ENCODE results near the gene IGF2. TPM values are rescaled to one million over a fixed set of nuclear protein-coding genes. Genes with fewer than 3 reads are reported as not detected.

Gene IGF2
- total RNA-seq, 2 experiments from 2014 or later = 0.07 to 0.08 TPM

DNA sequence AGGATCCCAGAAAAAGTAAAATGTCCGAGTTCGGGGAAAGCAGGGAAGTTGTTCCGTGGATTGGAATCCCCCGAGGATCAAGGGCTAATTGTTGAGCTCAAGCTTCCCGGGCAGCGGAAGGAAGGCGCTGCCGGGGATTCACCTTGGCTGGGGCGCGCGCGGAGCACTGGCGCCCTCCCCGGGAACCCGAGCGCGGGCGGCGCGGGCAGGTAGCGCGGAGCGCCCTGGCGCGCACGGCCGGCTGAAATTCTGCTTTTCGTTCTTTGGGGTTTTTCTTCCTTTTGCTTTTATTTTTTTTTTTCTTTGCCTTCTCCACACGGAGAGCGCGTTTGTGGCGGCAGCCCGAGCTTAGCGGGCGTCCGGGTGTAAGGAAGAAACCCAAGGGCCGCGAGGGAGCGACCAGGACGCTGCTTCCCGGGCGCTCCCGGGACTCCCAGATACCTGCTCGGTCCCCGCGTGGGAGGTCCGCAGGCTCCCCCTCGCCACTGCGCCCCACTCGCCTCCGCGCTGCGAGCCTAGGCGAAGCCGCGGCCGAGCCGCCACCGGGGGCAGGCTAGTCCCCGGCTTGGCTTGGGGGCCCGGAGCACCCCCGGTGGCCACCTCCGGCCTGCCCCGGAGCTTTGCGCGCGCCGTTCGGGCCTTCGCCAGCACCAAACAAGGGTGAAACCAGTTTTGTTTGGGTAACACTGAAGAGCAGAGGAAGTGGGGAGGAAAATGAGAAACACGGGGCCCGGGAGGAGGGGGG is 4.8 kb upstream of the IGF2 start:
- H3K27ac Mint-ChIP-seq = no peak overlapping the region
- H3K4me3 Mint-ChIP-seq = no peak overlapping the region
- H3K4me1 Mint-ChIP-seq = peaks cover 9% of the 10 kb centered on the region
- ChIA-PET CTCF (interaction anchor here (0.7 kb wide), 1 partner anchor 10 kb away, joined by 3 read pairs; no protein-coding TSS in a partner anchor), POLR2A (no interaction called here)
- no peak for DNase-seq
- H3K36me3 Mint-ChIP-seq (ENCODE audit: low read depth) = no peaks in the 10 kb centered on the region
- H3K9me3 Mint-ChIP-seq = no peaks in the 10 kb centered on the region
- H3K27me3 Mint-ChIP-seq = peaks cover 74% of the 10 kb centered on the region

DNA sequence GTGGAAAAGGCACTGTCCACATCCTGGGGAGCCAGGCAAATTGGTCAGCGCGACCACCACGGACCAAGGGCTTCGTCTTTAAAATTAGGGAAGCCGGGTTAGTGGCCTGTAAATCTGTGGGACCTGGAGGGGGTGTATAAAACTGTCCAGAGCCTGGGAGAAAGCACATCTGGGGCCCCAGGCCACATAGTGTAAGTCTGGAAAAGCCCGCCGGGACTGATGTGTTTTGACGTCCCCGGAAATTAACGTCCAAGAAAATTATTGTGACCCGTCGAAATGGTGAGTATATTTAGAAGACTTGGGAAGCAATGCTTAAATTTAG is 4.2 kb upstream of the IGF2 start:
- CTCF ChIA-PET = interaction anchor here (0.6 to 1.4 kb wide), 4 partner anchors 10 to 462 kb away, joined by 3 read pairs; no protein-coding TSS in a partner anchor
- peaks cover 9% of the 10 kb centered on the region for H3K4me1 Mint-ChIP-seq

DNA sequence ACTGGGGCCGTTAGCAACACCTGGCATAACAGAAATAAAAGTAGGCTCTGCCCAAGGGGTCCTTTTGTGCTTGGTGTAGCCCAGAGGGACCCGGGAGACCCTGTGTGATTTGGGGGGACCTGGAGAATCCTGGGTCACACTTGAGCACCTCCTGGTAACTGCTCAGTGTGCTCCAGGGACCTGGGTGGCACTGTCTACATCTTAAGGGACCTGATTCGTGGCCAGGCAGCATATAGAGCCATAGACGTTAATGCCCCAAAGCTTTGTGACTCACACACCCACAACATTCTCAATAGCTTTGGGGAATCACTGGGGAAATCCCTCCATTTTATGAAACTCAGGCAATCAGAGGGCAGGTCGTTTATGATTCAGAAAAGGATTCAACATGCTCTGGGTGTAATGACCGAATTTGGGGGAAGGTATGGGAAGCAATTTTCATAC is 3.6 kb upstream of the IGF2 start:
- no peak for DNase-seq
- CTCF ChIA-PET = interaction anchor here (0.6 to 1.4 kb wide), 3 partner anchors 106 to 462 kb away, joined by 3 read pairs; no protein-coding TSS in a partner anchor
- Mint-ChIP-seq H3K4me1 (peaks cover 11% of the 10 kb centered on the region), H3K27ac (peak overlapping the region; percentile 17), H3K36me3 (ENCODE audit: low read depth) (no peaks in the 10 kb centered on the region), H3K4me3 (no peak overlapping the region), H3K9me3 (no peaks in the 10 kb centered on the region), H3K27me3 (peaks cover 66% of the 10 kb centered on the region)
- POLR2A ChIA-PET = no interaction called here

More for the DNA sequence above, 4.2 kb upstream of the IGF2 start:
- peaks cover 70% of the 10 kb centered on the region for H3K27me3 Mint-ChIP-seq
- no peak for DNase-seq
- no peak overlapping the region for H3K27ac Mint-ChIP-seq
- no peaks in the 10 kb centered on the region for H3K9me3 Mint-ChIP-seq
- no peaks in the 10 kb centered on the region for H3K36me3 Mint-ChIP-seq (ENCODE audit: low read depth)
- POLR2A ChIA-PET = no interaction called here
- no peak overlapping the region for H3K4me3 Mint-ChIP-seq

DNA sequence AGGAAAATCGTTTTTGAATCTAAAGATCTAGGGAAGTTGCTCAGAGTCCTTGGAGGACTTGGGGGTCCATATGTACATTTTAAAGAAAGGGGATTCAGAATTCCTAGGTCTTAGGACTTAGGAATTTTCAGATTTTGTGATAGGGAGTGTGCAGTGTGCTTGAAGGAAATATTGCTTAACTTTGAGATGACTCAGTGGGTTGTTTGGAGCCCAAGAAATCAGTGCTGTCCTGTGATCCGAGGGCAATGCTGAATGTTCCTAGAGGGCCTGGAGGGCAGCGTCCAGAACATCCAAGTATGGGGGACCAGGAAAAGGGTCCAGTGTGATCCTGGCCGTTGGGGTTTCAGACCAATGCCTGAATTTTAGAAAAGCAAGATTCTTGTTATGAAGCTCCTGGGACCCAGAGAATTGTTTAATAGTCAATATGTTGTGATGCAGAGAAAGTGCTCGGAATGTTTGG is 3.1 kb upstream of the IGF2 start:
- peaks cover 11% of the 10 kb centered on the region for H3K4me1 Mint-ChIP-seq
- H3K36me3 Mint-ChIP-seq (ENCODE audit: low read depth) = no peaks in the 10 kb centered on the region
- no peak overlapping the region for H3K27ac Mint-ChIP-seq
- DNase-seq = no peak
- CTCF ChIA-PET = interaction anchor here (1.3 to 1.4 kb wide), 3 partner anchors 106 to 449 kb away, joined by 3 read pairs; no protein-coding TSS in a partner anchor
- H3K27me3 Mint-ChIP-seq = peaks cover 70% of the 10 kb centered on the region
- H3K9me3 Mint-ChIP-seq = no peaks in the 10 kb centered on the region
- H3K4me3 Mint-ChIP-seq = no peak overlapping the region
- POLR2A ChIA-PET = no interaction called here

DNA sequence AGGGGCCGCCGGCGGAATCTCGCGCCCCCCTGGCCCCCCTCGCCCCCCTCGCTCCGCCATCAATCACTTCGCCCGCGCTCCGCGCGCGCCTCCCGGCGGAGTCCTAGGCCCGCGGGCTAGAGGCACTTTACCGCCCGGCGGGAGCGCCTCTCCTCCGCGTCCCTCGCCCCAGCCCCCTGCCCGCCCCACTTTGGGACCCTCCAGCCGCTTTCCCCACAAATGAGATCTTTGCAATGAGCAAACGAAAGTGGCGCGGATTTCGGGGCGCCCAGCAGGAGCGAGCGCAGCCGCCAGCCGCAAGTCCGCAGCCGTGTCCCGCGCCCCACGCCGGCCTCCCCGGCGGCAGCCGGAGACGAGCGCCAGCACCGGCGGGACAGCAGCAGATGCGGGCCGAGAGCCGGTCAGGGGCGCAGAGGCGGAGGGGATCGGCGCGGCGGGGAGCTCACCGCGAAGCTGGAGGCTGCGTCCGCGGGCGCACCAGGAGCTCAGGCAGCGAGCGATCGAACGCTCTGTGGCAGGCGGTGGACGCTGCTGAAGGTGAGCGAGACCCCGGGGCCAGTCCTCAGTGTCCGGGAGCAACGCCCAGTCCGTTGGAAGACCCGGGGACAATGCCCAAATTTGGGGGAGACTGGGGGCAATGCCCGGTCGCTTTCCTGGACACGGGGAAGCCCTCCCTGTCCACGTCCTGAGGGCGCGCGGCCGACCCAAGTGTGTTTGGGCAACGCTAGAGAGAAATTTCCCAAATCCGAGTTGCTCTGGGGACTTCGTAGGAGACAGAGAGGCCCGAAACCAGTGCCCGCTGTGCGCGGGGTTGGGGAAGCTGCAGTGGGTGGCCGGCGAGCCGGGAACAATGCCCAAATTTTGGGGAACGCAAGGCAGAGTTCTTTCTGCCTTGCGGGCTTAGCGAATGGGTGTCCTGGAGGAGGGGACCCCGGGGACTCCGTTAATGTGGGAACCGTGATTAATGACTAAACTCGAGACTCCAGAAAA is 1.5 kb upstream of the IGF2 start:
- ChIA-PET CTCF (interaction anchor here (1.3 to 1.7 kb wide), 2 partner anchors 25 to 447 kb away, joined by 3 to 5 read pairs; no protein-coding TSS in a partner anchor), POLR2A (interaction anchor here (0.6 kb wide), 1 partner anchor 9 kb away, joined by 3 read pairs; no protein-coding TSS in a partner anchor)
- Mint-ChIP-seq H3K4me3 (peak overlapping the region; percentile 10), H3K27ac (peak overlapping the region; percentile 21), H3K27me3 (peaks cover 69% of the 10 kb centered on the region), H3K36me3 (ENCODE audit: low read depth) (no peaks in the 10 kb centered on the region), H3K4me1 (peaks cover 11% of the 10 kb centered on the region), H3K9me3 (no peaks in the 10 kb centered on the region)
- DNase-seq = no peak

DNA sequence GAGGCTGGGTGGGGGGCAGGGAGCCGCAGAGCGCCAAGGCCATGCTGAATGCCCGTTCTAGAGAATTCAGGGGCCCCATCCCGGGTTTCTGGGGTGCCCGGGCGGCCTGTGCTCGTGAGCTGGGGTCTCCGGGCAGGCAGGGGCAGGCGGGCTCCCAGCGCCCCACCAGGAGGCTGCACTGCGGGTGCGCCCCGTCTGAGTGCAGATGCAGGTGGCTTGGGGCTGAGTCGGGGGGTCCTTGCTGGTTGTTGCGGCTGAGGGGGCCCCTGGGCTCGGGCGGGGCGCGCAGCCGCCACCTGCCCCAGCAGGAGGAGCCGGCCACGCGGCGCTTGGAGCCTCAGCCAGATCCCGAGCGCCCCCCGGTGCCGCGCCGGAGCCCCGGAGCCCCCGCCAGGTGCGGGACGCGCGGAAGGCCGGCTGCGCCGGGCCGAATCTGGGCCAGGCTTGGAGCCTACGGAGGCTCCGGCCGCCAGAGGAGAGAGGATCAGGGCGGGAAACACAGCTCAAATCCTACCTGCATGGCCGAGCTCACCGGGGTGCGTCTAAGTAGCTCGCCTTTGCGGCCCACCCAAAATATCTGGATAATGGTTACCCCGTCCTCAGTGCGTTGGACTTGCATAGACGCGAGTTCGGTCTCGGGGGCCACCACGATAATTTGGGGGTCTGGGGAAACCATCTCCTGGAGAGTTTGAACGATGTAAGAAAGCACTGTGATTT is 590 bp upstream of the IGF2 start:
- Mint-ChIP-seq H3K9me3 (no peaks in the 10 kb centered on the region), H3K4me3 (no peak overlapping the region), H3K36me3 (ENCODE audit: low read depth) (no peaks in the 10 kb centered on the region), H3K4me1 (peaks cover 11% of the 10 kb centered on the region), H3K27ac (no peak overlapping the region), H3K27me3 (peaks cover 65% of the 10 kb centered on the region)
- CTCF ChIA-PET = interaction anchor here (1.3 to 1.7 kb wide), 2 partner anchors 12 to 24 kb away, joined by 4 to 5 read pairs; no protein-coding TSS in a partner anchor
- POLR2A ChIA-PET = no interaction called here
- DNase-seq = no peak

DNA sequence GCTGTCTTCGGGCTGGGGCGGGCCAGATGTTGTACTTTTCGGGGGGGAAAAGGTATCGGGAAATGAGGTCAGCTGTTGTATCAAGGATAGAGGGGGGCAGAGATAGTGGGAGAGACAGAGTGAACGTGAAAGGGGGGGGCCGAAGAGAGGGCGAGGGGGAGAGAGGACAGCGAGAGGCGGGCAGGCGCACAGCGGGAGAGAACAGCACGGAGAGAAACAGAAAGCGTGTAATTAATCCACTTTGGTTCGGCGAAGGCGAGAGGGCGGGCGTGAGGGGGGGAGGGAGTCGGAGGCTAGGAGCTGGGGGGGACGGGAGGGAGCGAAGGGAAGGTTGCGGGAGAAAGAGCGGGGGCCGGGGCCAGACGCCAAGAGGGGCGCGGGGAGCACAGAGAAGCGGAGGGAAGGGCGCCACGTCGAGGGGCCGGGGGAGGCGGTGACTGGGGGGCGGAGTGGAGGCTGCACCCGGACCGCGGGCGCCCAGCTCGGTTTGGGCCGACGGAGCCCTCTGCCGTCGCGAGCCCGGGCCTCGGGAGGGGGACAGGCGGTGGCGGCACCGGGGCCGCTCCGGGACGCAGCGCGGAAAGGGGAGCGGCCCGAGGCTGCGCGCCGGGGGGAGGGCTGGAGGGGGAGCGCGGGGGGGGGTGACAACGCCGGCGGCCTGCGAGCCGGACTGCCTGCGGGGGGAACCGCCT is 612 bp downstream of the IGF2 start:
- Mint-ChIP-seq H3K4me1 (peaks cover 10% of the 10 kb centered on the region), H3K27ac (no peak overlapping the region), H3K27me3 (peaks cover 58% of the 10 kb centered on the region), H3K4me3 (no peak overlapping the region), H3K36me3 (ENCODE audit: low read depth) (no peaks in the 10 kb centered on the region), H3K9me3 (no peaks in the 10 kb centered on the region)
- ChIA-PET POLR2A (no interaction called here), CTCF (interaction anchor here (1.3 kb wide), 1 partner anchor 13 kb away, joined by 4 read pairs; no protein-coding TSS in a partner anchor)
- DNase-seq = no peak

DNA sequence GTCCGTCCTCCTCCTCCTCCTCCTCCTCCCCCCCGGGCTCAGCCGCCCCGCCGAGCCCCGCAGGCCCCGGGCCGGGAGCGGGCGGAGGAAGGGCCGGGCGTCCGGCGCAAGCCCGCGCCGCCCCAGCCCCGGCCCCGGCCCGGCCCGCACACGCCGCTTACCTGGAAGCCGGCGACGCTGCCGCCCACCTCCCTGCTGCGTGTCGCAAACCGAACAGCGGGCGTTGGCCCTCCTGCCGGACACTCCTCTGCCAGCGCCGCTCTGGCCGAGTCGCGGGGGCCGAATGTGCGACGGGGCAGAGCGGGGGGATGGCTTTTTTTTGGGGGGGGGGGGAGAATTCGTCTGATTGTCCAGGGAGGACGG is 1.1 kb downstream of the IGF2 start:
- DNase-seq = no peak
- H3K4me3 Mint-ChIP-seq = no peak overlapping the region
- no peak overlapping the region for H3K27ac Mint-ChIP-seq
- peaks cover 56% of the 10 kb centered on the region for H3K27me3 Mint-ChIP-seq
- H3K4me1 Mint-ChIP-seq = peaks cover 7% of the 10 kb centered on the region
- ChIA-PET CTCF (no interaction called here), POLR2A (no interaction called here)
- H3K9me3 Mint-ChIP-seq = no peaks in the 10 kb centered on the region
- H3K36me3 Mint-ChIP-seq (ENCODE audit: low read depth) = no peaks in the 10 kb centered on the region

DNA sequence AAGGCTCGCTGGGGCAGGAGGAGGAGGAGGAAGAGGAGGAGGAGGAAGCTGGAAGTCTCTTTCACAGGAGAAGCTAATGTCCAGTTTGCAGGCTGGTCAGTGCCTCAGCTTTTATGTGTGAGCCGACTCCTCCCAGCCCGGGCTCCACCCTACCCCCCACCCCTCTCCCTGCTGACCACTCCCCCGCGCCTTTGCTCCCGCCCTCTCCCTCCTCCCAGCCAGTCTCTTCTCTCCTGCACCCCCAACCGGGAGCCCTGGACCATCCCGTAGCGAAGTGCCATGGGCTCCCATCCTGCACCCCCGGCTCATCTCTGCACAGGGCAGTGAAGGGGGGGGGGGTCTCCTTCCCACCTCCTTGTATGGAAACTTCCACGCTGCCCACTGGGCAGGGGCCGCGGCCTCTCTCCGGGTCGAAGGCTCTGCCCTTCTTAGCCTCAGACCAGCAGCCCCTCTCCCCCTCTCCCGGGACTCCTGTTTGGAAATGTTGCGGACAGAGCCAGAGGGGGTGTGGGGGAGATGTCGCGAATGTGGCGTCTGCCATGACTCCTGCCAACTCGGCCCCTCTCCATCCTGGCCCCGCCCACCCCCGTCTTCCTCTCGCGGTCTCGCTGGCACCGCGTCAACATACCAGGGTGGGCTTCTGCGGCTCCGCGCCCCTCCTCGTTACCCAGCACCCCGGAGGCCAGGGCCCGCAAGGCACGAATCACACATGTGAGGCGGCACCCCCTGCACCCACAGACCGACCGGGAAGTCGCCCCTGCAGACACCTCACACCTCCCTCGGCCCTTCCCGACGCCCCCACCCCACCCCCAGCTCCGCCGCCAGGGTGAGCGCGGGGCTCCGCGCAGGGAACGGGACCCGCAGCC is 1.8 kb downstream of the IGF2 start:
- Mint-ChIP-seq H3K27me3 (peaks cover 51% of the 10 kb centered on the region), H3K4me3 (no peak overlapping the region)
- CTCF ChIA-PET = interaction anchor here (2.6 kb wide), 1 partner anchor 13 kb away, joined by 12 read pairs; no protein-coding TSS in a partner anchor

DNA sequence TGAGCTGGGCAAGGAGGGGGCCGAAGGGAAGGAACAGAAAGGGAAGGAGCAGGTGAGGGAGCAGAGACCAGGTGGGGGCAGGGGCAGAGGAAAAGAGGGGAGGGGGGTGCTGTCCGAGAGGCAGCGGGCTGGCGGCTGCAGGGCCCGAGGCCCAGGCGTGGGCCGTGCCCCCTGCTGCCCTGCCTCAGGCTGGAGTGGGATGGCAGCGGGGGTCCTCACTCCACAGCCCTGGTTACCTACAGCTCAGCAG is 2.3 kb downstream of the IGF2 start:
- DNase-seq = no peak
- Mint-ChIP-seq H3K27me3 (peaks cover 49% of the 10 kb centered on the region), H3K4me1 (peaks cover 2% of the 10 kb centered on the region), H3K4me3 (no peak overlapping the region), H3K27ac (no peak overlapping the region), H3K36me3 (ENCODE audit: low read depth) (no peaks in the 10 kb centered on the region), H3K9me3 (no peaks in the 10 kb centered on the region)
- ChIA-PET POLR2A (no interaction called here), CTCF (interaction anchor here (2.6 kb wide), 1 partner anchor 14 kb away, joined by 12 read pairs; no protein-coding TSS in a partner anchor)

More for the DNA sequence above, 1.8 kb downstream of the IGF2 start:
- Mint-ChIP-seq H3K4me1 (peaks cover 2% of the 10 kb centered on the region), H3K36me3 (ENCODE audit: low read depth) (no peaks in the 10 kb centered on the region), H3K27ac (no peak overlapping the region), H3K9me3 (no peaks in the 10 kb centered on the region)
- POLR2A ChIA-PET = no interaction called here
- no peak for DNase-seq

DNA sequence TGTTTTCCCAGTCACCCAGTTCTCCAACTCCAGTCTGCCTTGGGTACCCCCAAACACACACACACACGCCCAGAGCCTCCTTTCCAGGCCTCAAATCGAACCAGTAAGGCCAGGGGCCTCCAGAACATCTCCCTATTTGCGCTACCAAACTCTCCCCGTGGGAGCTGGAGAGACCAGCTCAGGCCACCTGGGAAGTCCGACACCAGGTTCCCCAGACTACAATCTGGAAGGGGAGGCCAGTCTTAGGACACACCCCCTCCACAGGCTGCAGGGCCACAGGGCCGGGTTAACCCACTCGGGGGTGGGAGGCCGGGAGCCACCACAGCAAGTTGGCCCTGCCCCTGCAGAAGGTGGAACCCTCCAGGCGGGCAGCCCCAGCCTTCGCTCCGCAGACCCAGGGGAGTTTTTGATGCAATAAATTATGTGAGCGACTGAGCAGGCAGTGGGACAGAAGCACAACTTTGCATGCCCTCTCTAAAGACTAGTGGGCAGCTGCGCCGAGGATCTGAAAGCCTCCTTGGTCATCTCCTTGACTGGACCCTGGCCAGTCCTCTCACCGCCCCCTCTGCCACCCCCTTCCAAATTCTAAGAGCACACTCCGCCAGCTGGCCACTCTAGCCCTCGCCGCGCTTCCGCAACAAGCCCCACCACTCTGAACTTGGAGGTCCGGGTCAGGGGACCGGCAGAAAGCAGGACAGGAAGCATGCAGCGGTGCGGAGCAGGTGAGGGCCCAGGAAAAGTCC is 2.8 kb downstream of the IGF2 start:
- DNase-seq = no peak
- H3K9me3 Mint-ChIP-seq = no peaks in the 10 kb centered on the region
- no peak overlapping the region for H3K27ac Mint-ChIP-seq
- H3K27me3 Mint-ChIP-seq = peaks cover 49% of the 10 kb centered on the region
- ChIA-PET CTCF (interaction anchor here (1.2 to 2.6 kb wide), 2 partner anchors 15 to 31 kb away, joined by 3 to 12 read pairs; no protein-coding TSS in a partner anchor), POLR2A (no interaction called here)
- no peak overlapping the region for H3K4me3 Mint-ChIP-seq
- H3K4me1 Mint-ChIP-seq = peaks cover 2% of the 10 kb centered on the region
- H3K36me3 Mint-ChIP-seq (ENCODE audit: low read depth) = no peaks in the 10 kb centered on the region
